IPS-18a (cell line): ENCODE data around the gene PYGL.

Source experiments
- H3K27ac ChIP-seq: one replicate; pipeline ENCODE4 v1.5.1; 2013; ENCODE audit warnings: low read length
- H3K27me3 ChIP-seq: one replicate; pipeline ENCODE4 v1.6.1; 2013; ENCODE audit warnings: mild to moderate bottlenecking, low read length; ENCODE audit not compliant: control insufficient read depth, insufficient read depth
- H3K36me3 ChIP-seq: one replicate; pipeline ENCODE4 v1.6.1; 2013; ENCODE audit warnings: low read depth, low read length; ENCODE audit not compliant: control insufficient read depth
- H3K4me1 ChIP-seq: one replicate; pipeline ENCODE4 v1.6.1; 2013; ENCODE audit warnings: low read depth, low read length; ENCODE audit not compliant: control insufficient read depth
- H3K4me3 ChIP-seq: one replicate; pipeline ENCODE4 v1.5.1; 2013; ENCODE audit warnings: low read length
- H3K9ac ChIP-seq: one replicate; pipeline ENCODE4 v1.6.1; 2013; ENCODE audit warnings: mild to moderate bottlenecking, low read length, moderate library complexity
- H3K9me3 ChIP-seq: one replicate; pipeline ENCODE4 v1.6.1; 2013; ENCODE audit warnings: low read depth, low read length; ENCODE audit not compliant: control insufficient read depth

PYGL gene

DNA sequence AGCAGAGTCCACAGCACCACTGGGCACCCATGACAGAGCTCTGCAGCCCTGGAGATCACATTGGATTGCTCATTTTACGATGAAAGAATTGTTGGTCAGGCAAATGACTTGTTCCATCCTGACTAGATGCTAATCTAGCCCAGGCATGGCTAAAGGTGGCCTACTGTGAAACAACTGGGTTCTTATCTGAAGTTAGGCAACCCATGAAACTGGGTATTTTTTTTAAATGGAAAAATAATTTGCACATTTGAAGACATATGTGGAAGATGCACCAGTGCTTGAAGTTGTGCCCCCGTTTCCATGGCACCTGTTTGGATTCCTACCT, 8.3 kb downstream of the PYGL start:
- H3K4me3 ChIP-seq: no peak overlapping the region
- no peaks in the 10 kb centered on the region for H3K9me3 ChIP-seq
- no peaks in the 10 kb centered on the region for H3K4me1 ChIP-seq
- peaks cover 16% of the 10 kb centered on the region for H3K36me3 ChIP-seq
- no peak overlapping the region for H3K27ac ChIP-seq
- H3K27me3 ChIP-seq: no peaks in the 10 kb centered on the region
- H3K9ac ChIP-seq: no peak overlapping the region

GRCh38 chr14:50935126-50936015, 8.9 kb downstream of the PYGL start:
- Histone ChIP-seq H3K4me1 (no peaks in the 10 kb centered on the region), H3K9me3 (no peaks in the 10 kb centered on the region), H3K4me3 (no peak overlapping the region), H3K27me3 (no peaks in the 10 kb centered on the region), H3K36me3 (peaks cover 16% of the 10 kb centered on the region), H3K9ac (no peak overlapping the region), H3K27ac (no peak overlapping the region)

GRCh38 chr14:50932592-50933495, 11.4 kb downstream of the PYGL start:
- Histone ChIP-seq H3K9ac (no peak overlapping the region), H3K27ac (no peak overlapping the region), H3K4me1 (no peaks in the 10 kb centered on the region), H3K36me3 (peaks cover 22% of the 10 kb centered on the region), H3K9me3 (no peaks in the 10 kb centered on the region), H3K27me3 (no peaks in the 10 kb centered on the region), H3K4me3 (no peak overlapping the region)

DNA sequence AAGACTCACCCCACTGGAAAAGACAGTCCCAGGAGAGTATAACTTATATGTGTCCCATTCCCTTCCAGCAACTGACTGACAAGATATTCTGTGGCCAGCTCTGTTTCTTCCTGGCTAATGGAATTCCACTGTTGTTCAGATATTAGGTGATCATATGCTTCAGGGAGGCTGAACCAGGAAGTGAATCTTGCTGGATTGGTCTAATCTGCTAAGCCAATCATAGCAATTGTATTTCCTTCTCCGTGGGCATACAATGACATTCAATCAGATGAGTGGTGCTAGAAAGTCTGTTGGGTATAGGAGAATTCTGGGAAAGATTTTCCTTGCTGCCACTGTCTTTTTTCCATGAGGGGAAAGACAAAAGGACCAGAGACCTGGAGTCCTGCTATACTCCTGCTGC, 12.1 kb downstream of the PYGL start:
- H3K4me3 ChIP-seq: no peak overlapping the region
- no peaks in the 10 kb centered on the region for H3K4me1 ChIP-seq
- no peak overlapping the region for H3K9ac ChIP-seq
- no peak overlapping the region for H3K27ac ChIP-seq
- no peaks in the 10 kb centered on the region for H3K9me3 ChIP-seq
- no peaks in the 10 kb centered on the region for H3K27me3 ChIP-seq
- peaks cover 22% of the 10 kb centered on the region for H3K36me3 ChIP-seq

GRCh38 chr14:50931559-50931958, 12.7 kb downstream of the PYGL start:
- Histone ChIP-seq H3K27ac (no peak overlapping the region), H3K27me3 (no peaks in the 10 kb centered on the region), H3K36me3 (peaks cover 22% of the 10 kb centered on the region), H3K4me3 (no peak overlapping the region), H3K9me3 (no peaks in the 10 kb centered on the region), H3K4me1 (no peaks in the 10 kb centered on the region), H3K9ac (no peak overlapping the region)

DNA sequence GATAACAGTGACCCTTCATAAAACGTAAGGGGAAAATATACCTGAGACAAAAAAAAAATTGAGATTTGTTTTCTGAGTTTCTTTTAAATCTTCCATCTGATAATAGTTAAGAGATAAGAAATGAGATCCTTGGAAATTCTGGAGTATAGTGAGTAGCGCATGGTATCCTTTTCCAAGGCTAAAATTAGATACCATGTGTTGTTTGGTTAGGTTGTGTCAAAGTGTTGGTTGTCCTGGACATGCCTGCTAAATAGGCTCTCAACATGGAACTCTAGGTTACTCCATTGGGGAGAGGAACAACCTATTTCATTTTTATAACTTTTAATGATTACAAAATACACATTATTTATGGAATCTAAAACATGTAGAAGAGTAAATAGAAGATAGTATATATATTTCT, 14.8 kb downstream of the PYGL start:
- Histone ChIP-seq H3K27ac (no peak overlapping the region), H3K4me1 (no peaks in the 10 kb centered on the region), H3K9ac (no peak overlapping the region), H3K4me3 (no peak overlapping the region), H3K27me3 (no peaks in the 10 kb centered on the region), H3K9me3 (no peaks in the 10 kb centered on the region), H3K36me3 (peaks cover 17% of the 10 kb centered on the region)

DNA sequence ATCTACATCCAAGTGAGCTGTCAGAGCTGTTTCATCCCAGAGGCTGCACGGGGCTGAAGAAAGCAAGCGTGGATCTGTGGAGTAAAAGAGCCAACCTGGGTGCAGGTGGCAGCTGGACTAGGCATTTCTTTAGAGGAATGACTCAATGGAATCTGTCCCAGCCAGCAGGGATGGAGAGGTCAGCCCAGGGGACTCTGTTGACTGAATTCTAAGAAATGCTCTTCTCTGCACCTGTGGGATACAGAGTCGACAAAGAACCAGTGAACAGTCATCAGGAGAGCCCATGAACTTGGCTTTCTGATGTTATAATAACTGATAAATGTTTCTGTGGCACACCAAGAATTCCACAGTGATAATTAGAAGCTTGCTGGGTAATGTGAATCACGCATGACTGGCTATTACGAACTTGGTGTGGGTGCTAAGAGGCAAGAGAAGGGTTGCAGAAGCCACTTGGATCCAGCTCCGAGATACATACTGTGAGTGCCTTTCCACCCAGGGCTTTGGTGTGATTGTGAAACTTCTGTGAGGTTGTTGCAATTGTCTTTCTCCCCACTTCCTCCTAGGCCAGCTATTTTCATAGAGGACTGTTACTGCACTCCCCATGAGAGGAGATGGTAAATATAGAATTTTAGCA, 16.2 kb downstream of the PYGL start:
- Histone ChIP-seq H3K27me3 (no peaks in the 10 kb centered on the region), H3K9me3 (no peaks in the 10 kb centered on the region), H3K4me3 (no peak overlapping the region), H3K36me3 (peaks cover 17% of the 10 kb centered on the region), H3K4me1 (no peaks in the 10 kb centered on the region), H3K27ac (no peak overlapping the region), H3K9ac (no peak overlapping the region)

GRCh38 chr14:50926851-50927386, 17.4 kb downstream of the PYGL start:
- no peaks in the 10 kb centered on the region for H3K27me3 ChIP-seq
- H3K9me3 ChIP-seq: no peaks in the 10 kb centered on the region
- H3K27ac ChIP-seq: no peak overlapping the region
- peaks cover 11% of the 10 kb centered on the region for H3K36me3 ChIP-seq
- no peaks in the 10 kb centered on the region for H3K4me1 ChIP-seq
- no peak overlapping the region for H3K9ac ChIP-seq
- no peak overlapping the region for H3K4me3 ChIP-seq

DNA sequence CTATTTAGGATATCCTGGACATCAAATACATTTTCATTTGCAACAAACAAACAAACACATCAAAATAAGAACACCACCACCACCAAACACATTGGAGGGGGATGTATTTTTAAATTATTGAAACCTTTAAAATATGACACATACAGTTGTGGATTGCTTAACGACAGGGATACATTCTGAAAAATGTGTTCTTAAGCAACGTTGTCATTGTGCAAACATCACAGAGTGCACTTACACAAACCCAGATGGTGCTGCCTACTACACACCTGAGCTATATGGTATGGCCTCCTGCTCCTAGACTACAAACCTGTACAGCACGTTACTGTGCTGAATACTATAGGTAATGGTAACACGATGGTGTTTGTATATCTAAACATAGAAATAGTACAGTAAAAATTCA, 19.4 kb downstream of the PYGL start:
- Histone ChIP-seq H3K4me1 (peaks cover 8% of the 10 kb centered on the region), H3K4me3 (no peak overlapping the region), H3K36me3 (peaks cover 6% of the 10 kb centered on the region), H3K27ac (no peak overlapping the region), H3K9ac (no peak overlapping the region), H3K27me3 (no peaks in the 10 kb centered on the region), H3K9me3 (no peaks in the 10 kb centered on the region)

GRCh38 chr14:50924236-50924635, 20.0 kb downstream of the PYGL start:
- H3K9ac ChIP-seq: no peak overlapping the region
- no peaks in the 10 kb centered on the region for H3K9me3 ChIP-seq
- H3K36me3 ChIP-seq: peaks cover 6% of the 10 kb centered on the region
- H3K27ac ChIP-seq: no peak overlapping the region
- peaks cover 8% of the 10 kb centered on the region for H3K4me1 ChIP-seq
- H3K4me3 ChIP-seq: no peak overlapping the region
- no peaks in the 10 kb centered on the region for H3K27me3 ChIP-seq

- Histone ChIP-seq H3K4me3 (no peak overlapping the region), H3K9me3 (no peaks in the 10 kb centered on the region), H3K4me1 (peaks cover 8% of the 10 kb centered on the region), H3K27me3 (no peaks in the 10 kb centered on the region), H3K27ac (no peak overlapping the region), H3K36me3 (no peaks in the 10 kb centered on the region), H3K9ac (no peak overlapping the region)
These were observed 21.5 kb downstream of the PYGL start for GRCh38 chr14:50922803-50923202.
